ENCODE results near the gene ZCCHC14. TPM values are rescaled to one million over a fixed set of nuclear protein-coding genes. Genes with fewer than 3 reads are reported as not detected.
"Not testable (repeated sequence)": the region's sequence is repeated elsewhere in the genome, so short reads cannot be mapped to it uniquely, and the experiment has no call there.

Gene ZCCHC14
- total RNA-seq, 1 experiment from 2014 or later = 33.1 TPM

- H3K27me3 ChIP-seq (replicated peaks; ENCODE audit: control insufficient read depth, insufficient read depth, low read length) = no peaks in the 10 kb centered on the region
- H3K27ac Mint-ChIP-seq (ENCODE audit: unreplicated experiment) = no peak overlapping the region
- peaks cover 15% of the 10 kb centered on the region for H3K36me3 Mint-ChIP-seq (ENCODE audit: insufficient read depth, unreplicated experiment)
- H3K36me3 ChIP-seq (ENCODE audit: control insufficient read depth, insufficient read depth, low read length) = no peaks in the 10 kb centered on the region
- peaks cover 5% of the 10 kb centered on the region; the same call in 1 of the 2 replicates for H3K4me1 ChIP-seq
- peak overlapping the region; percentile 65 for H3K4me3 ChIP-seq (ENCODE audit: low read depth, low read length)
- no peaks in the 10 kb centered on the region for H3K9me3 Mint-ChIP-seq (ENCODE audit: unreplicated experiment)
- H3K4me1 Mint-ChIP-seq (ENCODE audit: low read depth, unreplicated experiment) = peaks cover 35% of the 10 kb centered on the region
- DNase-seq = no peak
- no peak for TF ChIP-seq CTCF (IDR thresholded peaks at IDR 0.05; ENCODE audit: insufficient read depth in 1 of 2, low read depth in 1 of 2, low read length in 1 of 2, severe bottlenecking in 1 of 2, unreplicated experiment in 1 of 2)
- no peaks in the 10 kb centered on the region for H3K9me3 ChIP-seq
- BruUV-seq (replicated peaks) = no TSS peak
- POLR2A ChIA-PET = no interaction called here
- H3K4me3 Mint-ChIP-seq (ENCODE audit: unreplicated experiment) = peak overlapping the region; percentile 98
- CTCF ChIA-PET = no interaction called here
- intact Hi-C loops (cut with micrococcal nuclease; ENCODE audit: unreplicated experiment) = loop anchor here (5.0 kb wide), 2 partner anchors 80 to 100 kb away; partner anchors contain the start of gene MAP1LC3B
- no peaks in the 10 kb centered on the region for H3K27me3 Mint-ChIP-seq (ENCODE audit: insufficient read depth, unreplicated experiment)
Measured at GRCh38 chr16:87492291-87492630, 563 bp downstream of the ZCCHC14 start.

DNA sequence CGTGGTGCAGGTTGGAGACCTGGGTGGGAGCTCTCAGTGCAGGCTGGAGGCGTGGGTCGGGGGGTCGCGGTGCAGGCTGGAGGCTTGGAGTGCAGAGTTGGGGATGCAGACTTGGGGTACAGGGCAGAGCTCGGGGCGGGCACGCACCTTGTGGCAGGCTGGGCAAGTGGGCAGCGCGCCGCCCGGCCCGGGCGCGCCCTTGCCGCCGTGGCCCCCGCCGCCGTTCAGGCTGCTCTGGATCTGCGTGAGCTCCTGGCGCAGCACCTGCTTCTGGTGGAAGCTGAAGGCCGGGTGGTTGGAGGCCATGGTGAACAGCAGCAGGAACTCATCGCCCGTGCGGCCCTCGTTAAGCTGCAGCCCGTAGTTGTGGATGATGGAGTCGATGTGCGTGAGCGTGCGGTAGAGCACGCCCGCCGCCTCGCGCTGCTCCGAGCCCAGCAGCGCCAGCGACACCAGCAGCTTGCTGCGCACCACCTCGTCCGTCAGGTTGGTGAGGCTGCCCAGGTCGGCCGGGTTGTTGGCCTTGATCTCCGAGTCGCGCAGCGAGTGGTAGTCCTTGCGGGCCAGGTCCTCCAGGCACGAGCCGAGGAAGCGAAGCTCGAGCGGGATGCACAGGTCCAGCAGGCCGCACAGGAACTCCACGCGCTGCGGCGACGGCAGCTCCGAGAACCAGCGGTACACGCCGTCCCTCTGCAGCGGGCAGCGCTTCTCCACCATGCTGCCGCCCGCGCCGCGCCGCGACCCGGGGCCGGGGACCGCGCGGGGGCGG lies 1.1 kb downstream of the ZCCHC14 start:
- peak overlapping the region; percentile 98 for H3K4me3 Mint-ChIP-seq (ENCODE audit: unreplicated experiment)
- TF ChIP-seq CTCF (IDR thresholded peaks at IDR 0.05; ENCODE audit: insufficient read depth in 1 of 2, low read depth in 1 of 2, low read length in 1 of 2, severe bottlenecking in 1 of 2, unreplicated experiment in 1 of 2) = no peak
- H3K27ac Mint-ChIP-seq (ENCODE audit: unreplicated experiment) = peak overlapping the region; percentile 90
- H3K9me3 Mint-ChIP-seq (ENCODE audit: unreplicated experiment) = no peaks in the 10 kb centered on the region
- Histone ChIP-seq H3K4me3 (ENCODE audit: low read depth, low read length) (peak overlapping the region; percentile 65), H3K9me3 (no peaks in the 10 kb centered on the region), H3K27me3 (replicated peaks; ENCODE audit: control insufficient read depth, insufficient read depth, low read length) (no peaks in the 10 kb centered on the region), H3K36me3 (ENCODE audit: control insufficient read depth, insufficient read depth, low read length) (no peaks in the 10 kb centered on the region), H3K4me1 (peaks cover 10% of the 10 kb centered on the region)
- CTCF ChIA-PET = interaction anchor here (0.9 to 1.1 kb wide), 2 partner anchors 30 to 79 kb away, joined by 4 to 5 read pairs; no protein-coding TSS in a partner anchor
- no TSS peak for BruUV-seq (replicated peaks)
- no peaks in the 10 kb centered on the region for H3K27me3 Mint-ChIP-seq (ENCODE audit: insufficient read depth, unreplicated experiment)
- POLR2A ChIA-PET = interaction anchor here (0.7 kb wide), 1 partner anchor 351 kb away, joined by 3 read pairs; no protein-coding TSS in a partner anchor
- peak; percentile 54 to 60 for DNase-seq
- peaks cover 40% of the 10 kb centered on the region for H3K4me1 Mint-ChIP-seq (ENCODE audit: low read depth, unreplicated experiment)
- H3K36me3 Mint-ChIP-seq (ENCODE audit: insufficient read depth, unreplicated experiment) = peaks cover 19% of the 10 kb centered on the region
- intact Hi-C loops (cut with micrococcal nuclease; ENCODE audit: unreplicated experiment) = loop anchor here (2.0 to 5.0 kb wide), 3 partner anchors 31 to 99 kb away; partner anchors contain the start of gene MAP1LC3B

GRCh38 chr16:87490799-87491521 lies 1.9 kb downstream of the ZCCHC14 start:
- DNase-seq = peak; percentile 51 to 68
- H3K27ac Mint-ChIP-seq (ENCODE audit: unreplicated experiment) = peak overlapping the region; percentile 90
- BruUV-seq (replicated peaks) = not testable (repeated sequence)

More at GRCh38 chr16:87490799-87491521, 1.9 kb downstream of the ZCCHC14 start:
- not testable (repeated sequence) for H3K27me3 ChIP-seq (replicated peaks; ENCODE audit: control insufficient read depth, insufficient read depth, low read length); H3K9me3 ChIP-seq; H3K27me3 Mint-ChIP-seq (ENCODE audit: insufficient read depth, unreplicated experiment); H3K36me3 ChIP-seq (ENCODE audit: control insufficient read depth, insufficient read depth, low read length); H3K9me3 Mint-ChIP-seq (ENCODE audit: unreplicated experiment)
- Mint-ChIP-seq H3K4me3 (ENCODE audit: unreplicated experiment) (peak overlapping the region; percentile 98), H3K4me1 (ENCODE audit: low read depth, unreplicated experiment) (peaks cover 48% of the 10 kb centered on the region), H3K36me3 (ENCODE audit: insufficient read depth, unreplicated experiment) (peaks cover 19% of the 10 kb centered on the region)
- POLR2A ChIA-PET = interaction anchor here (0.7 kb wide), 1 partner anchor 350 kb away, joined by 3 read pairs; no protein-coding TSS in a partner anchor
- peaks cover 14% of the 10 kb centered on the region for H3K4me1 ChIP-seq
- H3K4me3 ChIP-seq (ENCODE audit: low read depth, low read length) = peak overlapping the region; percentile 65
- CTCF ChIA-PET = interaction anchor here (0.9 to 2.3 kb wide), 3 partner anchors 29 to 80 kb away, joined by 4 to 7 read pairs (median 5); no protein-coding TSS in a partner anchor
- intact Hi-C loops (cut with micrococcal nuclease; ENCODE audit: unreplicated experiment) = loop anchor here (2.0 to 5.0 kb wide), 3 partner anchors 30 to 99 kb away; partner anchors contain the start of gene MAP1LC3B

Measured in Caco-2 (cell line).